ENCODE measurements around the gene PSMG3. TPM values are rescaled to one million over a fixed set of nuclear protein-coding genes. Genes with fewer than 3 reads are reported as not detected.

The PSMG3 gene
- total RNA-seq, 4 donors from 2014 or later: 26.8 to 33.2 (median 29.3) TPM

DNA sequence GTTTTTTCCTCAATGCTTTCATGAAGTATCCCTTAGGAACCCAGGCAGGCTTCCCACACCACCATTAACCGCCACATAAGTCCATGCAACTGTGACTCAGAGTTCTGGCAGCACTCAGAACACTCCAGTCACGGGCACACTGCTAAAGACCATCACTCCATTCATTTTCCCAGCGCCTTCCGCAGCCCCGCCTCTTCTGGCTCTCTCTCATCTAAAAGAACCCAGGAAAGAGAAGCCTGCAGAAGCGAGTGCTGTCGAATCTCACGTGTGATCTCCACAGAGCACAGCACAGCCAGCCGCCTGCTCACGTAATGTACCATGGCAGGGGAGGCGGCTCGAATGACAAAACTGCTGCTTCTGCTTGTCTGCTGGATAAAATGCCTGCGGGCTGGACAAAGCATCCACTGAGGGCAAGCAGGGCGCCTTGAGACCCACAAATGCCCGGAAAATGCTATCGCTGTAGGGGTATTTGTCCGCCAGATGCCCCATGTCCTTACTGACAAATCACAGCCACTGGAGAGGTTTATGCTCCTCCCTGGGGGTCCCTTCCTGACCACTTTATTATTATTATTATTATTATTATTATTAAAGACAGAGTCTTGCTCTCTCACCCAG lies 1.8 kb downstream of the PSMG3 start:
- Histone ChIP-seq H3K27me3 (peaks cover 0 to under 1% (median 0%) of the 10 kb centered on the region in 4 donors), H3K36me3 (peaks cover 4 to 33% (median 25%) of the 10 kb centered on the region in 4 donors), H3K4me1 (peaks cover 21 to 41% (median 34%) of the 10 kb centered on the region in 4 donors), H3K9me3 (no peaks in the 10 kb centered on the region), H3K4me3 (no peak overlapping the region), H3K27ac (replicated peaks in 1 of 4) (no peak overlapping the region)
- intact Hi-C loops (cut with DNase I): no loop called here
- no peak for DNase-seq (ENCODE audit: extremely low spot score)
- no peak for TF ChIP-seq POLR2A (IDR thresholded peaks at IDR 0.05; ENCODE audit: low read depth)
- 91% methylated on average over 17 of the region's 17 CpGs for WGBS

DNA sequence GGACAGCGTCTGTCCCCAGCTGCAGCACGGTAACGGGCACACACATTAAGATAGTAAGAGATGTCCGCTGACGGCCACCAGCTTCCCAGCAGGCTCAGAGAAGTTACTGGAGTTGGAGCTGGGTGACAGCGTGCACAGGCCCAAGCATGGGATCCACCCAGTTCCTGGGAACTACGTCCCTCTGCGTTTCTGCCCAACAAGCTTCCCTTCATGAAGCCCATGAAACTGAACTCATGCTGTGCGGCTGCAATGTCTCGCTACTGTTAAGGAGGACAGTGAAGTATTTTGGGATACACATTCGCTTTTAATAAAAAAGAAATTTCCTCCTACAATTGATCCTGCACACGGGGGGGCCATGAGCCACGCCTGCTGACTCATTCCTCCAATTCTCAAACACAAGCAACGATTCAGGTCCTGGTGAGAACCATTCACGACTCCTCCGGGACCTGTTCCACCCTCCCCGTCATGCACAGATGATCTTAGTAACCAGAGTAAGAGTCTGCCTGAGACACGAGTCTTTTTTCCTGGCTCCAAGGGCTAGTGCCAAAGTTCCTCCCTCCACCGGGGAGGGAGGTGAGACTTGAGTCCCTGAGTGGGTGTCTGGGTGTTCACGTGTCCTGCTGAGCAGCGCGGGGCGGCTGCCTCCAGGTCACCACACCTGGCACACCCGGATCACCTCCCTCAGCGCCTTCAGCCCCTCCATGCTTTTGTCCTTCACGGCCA lies 2.6 kb downstream of the PSMG3 start:
- TF ChIP-seq, protein P1, sequence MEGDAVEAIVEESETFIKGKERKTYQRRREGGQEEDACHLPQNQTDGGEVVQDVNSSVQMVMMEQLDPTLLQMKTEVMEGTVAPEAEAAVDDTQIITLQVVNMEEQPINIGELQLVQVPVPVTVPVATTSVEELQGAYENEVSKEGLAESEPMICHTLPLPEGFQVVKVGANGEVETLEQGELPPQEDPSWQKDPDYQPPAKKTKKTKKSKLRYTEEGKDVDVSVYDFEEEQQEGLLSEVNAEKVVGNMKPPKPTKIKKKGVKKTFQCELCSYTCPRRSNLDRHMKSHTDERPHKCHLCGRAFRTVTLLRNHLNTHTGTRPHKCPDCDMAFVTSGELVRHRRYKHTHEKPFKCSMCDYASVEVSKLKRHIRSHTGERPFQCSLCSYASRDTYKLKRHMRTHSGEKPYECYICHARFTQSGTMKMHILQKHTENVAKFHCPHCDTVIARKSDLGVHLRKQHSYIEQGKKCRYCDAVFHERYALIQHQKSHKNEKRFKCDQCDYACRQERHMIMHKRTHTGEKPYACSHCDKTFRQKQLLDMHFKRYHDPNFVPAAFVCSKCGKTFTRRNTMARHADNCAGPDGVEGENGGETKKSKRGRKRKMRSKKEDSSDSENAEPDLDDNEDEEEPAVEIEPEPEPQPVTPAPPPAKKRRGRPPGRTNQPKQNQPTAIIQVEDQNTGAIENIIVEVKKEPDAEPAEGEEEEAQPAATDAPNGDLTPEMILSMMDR (IDR thresholded peaks at IDR 0.05): no peak
- TF ChIP-seq POLR2AphosphoS5 (IDR thresholded peaks at IDR 0.05) (no peak), EP300 (IDR thresholded peaks at IDR 0.05) (no peak), POLR2A (IDR thresholded peaks at IDR 0.05; ENCODE audit: low read depth) (no peak)
- H3K4me1 ChIP-seq: peaks cover 21 to 41% (median 34%) of the 10 kb centered on the region in 4 donors
- H3K9me3 ChIP-seq: no peaks in the 10 kb centered on the region
- H3K27ac ChIP-seq (replicated peaks in 1 of 4): no peak overlapping the region
- 77% methylated on average over 20 of the region's 26 CpGs for WGBS
- no peak overlapping the region for H3K4me3 ChIP-seq
- peaks cover 4 to 31% (median 25%) of the 10 kb centered on the region in 4 donors for H3K36me3 ChIP-seq
- no peak for DNase-seq (ENCODE audit: extremely low spot score)
- intact Hi-C loops (cut with DNase I): no loop called here
- H3K27me3 ChIP-seq: peaks cover 0 to 9% (median 0%) of the 10 kb centered on the region in 4 donors

DNA sequence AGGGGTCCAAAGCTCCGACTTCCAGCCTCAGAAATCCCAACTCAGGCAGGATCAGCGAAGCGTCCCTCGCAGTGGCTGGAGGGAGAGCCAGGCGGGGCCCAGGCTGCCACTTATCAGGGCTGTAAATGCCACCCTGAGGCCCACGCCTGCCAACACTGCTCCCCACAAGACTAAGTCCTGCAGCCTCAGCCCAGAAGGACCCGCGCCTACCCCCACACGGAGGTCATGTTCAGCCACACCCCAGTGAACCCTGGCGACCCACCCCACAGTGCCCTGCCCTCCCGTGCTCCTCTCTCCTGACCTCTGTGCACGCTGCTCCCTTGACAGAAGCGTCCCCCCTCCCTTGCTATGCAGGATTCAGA lies 3.2 kb downstream of the PSMG3 start:
- TF ChIP-seq POLR2AphosphoS5 (IDR thresholded peaks at IDR 0.05) (no peak), EP300 (IDR thresholded peaks at IDR 0.05) (no peak), POLR2A (IDR thresholded peaks at IDR 0.05; ENCODE audit: low read depth) (no peak)
- TF ChIP-seq, protein P1 (IDR thresholded peaks at IDR 0.05): no peak
- peaks cover 4 to 31% (median 25%) of the 10 kb centered on the region in 4 donors for H3K36me3 ChIP-seq
- intact Hi-C loops (cut with DNase I): no loop called here
- peaks cover 0 to 11% (median 0%) of the 10 kb centered on the region in 4 donors for H3K27me3 ChIP-seq
- no peak overlapping the region for H3K27ac ChIP-seq (replicated peaks in 1 of 4)
- WGBS: 88% methylated on average over 12 of the region's 13 CpGs
- DNase-seq (ENCODE audit: extremely low spot score): no peak
- H3K4me1 ChIP-seq: peaks cover 21 to 36% (median 30%) of the 10 kb centered on the region in 4 donors
- H3K9me3 ChIP-seq: no peaks in the 10 kb centered on the region
- H3K4me3 ChIP-seq: no peak overlapping the region

DNA sequence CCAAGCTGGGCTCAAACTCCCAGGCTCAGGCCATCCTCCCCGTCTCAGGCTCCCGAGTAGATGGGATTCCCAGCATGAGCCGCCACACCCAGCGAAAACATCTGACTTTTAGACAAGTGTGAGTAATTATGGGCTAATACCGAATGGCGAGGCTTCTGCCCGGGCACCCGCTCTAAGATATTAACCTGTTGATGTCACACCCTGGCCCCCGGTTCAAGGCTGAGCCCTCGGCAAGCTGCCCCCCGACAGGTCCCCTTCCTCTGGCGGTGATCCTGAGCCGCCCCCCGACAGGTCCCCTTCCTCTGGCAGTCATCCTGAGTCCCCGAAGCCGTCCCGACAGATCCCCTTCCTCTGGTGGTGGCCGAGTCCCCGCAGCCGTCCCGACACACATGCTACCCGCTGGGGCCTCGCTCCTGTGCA lies 5.2 kb downstream of the PSMG3 start:
- TF ChIP-seq POLR2AphosphoS5 (IDR thresholded peaks at IDR 0.05) (no peak), POLR2A (IDR thresholded peaks at IDR 0.05; ENCODE audit: low read depth) (no peak), EP300 (IDR thresholded peaks at IDR 0.05) (no peak)
- TF ChIP-seq, protein P1 (IDR thresholded peaks at IDR 0.05): no peak
- H3K4me3 ChIP-seq: no peak overlapping the region
- peaks cover 4 to 31% (median 25%) of the 10 kb centered on the region in 4 donors for H3K36me3 ChIP-seq
- H3K27ac ChIP-seq (replicated peaks in 1 of 4): no peak overlapping the region
- H3K27me3 ChIP-seq: peaks cover 0 to 31% (median 0%) of the 10 kb centered on the region in 4 donors
- H3K9me3 ChIP-seq: no peaks in the 10 kb centered on the region
- H3K4me1 ChIP-seq: peaks cover 11 to 22% (median 18%) of the 10 kb centered on the region in 4 donors
- intact Hi-C loops (cut with DNase I): no loop called here
- WGBS: 62% methylated on average over 22 of the region's 23 CpGs
- DNase-seq (ENCODE audit: extremely low spot score): no peak

DNA sequence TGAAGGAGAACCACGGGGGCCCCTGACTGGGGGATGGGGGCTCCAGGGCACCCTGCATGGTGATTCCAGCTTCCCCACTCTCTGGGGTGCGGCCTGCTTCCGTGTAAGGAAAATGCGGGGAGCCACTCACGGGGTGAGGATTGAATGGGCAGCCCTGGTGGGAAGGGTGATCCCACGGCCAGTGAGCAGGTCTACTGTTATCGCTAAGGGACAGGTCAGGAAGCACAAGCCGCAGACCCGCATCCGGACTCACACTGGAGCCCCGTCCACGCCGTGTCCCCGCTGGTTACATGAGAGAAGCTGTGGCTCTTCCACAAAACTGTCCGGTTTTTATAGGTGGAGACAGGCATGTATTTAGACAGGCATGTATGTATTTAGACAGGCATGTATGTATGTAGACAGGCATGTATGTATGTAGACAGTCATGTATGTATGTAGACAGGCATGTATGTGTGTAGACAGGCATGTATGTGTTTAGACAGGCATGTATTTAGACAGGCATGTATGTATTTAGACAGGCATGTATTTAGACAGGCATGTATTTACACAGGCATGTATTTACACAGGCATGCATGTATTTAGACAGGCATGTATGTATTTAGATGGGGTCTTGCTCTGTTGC lies 5.7 kb downstream of the PSMG3 start:
- peaks cover 0 to 36% (median 0%) of the 10 kb centered on the region in 4 donors for H3K27me3 ChIP-seq
- no peak for TF ChIP-seq EP300 (IDR thresholded peaks at IDR 0.05)
- TF ChIP-seq, protein P1 (IDR thresholded peaks at IDR 0.05): no peak
- no peak for TF ChIP-seq POLR2AphosphoS5 (IDR thresholded peaks at IDR 0.05)
- TF ChIP-seq POLR2A (IDR thresholded peaks at IDR 0.05; ENCODE audit: low read depth): no peak
- intact Hi-C loops (cut with DNase I): no loop called here
- DNase-seq (ENCODE audit: extremely low spot score): no peak
- no peak overlapping the region for H3K27ac ChIP-seq (replicated peaks in 1 of 4)
- peaks cover 4 to 31% (median 25%) of the 10 kb centered on the region in 4 donors for H3K36me3 ChIP-seq
- no peak overlapping the region for H3K4me3 ChIP-seq
- 88% methylated on average over 15 of the region's 15 CpGs for WGBS
- H3K9me3 ChIP-seq: no peaks in the 10 kb centered on the region
- peaks cover 7 to 17% (median 14%) of the 10 kb centered on the region in 4 donors for H3K4me1 ChIP-seq

All from esophagus muscularis mucosa (tissue), 4 donors.